GM06990 (cell line): ENCODE data around the gene POLA1.

Experiments
- DNase-seq: peaks from one replicate; pipeline ENCODE4 v3.0.0-alpha.2; 2011; ENCODE audit not compliant: insufficient read length; ENCODE audit errors: extremely low read depth
- H3K27me3 ChIP-seq: replicated peaks from 2 replicates; pipeline ENCODE4 v1.6.0; 2011; ENCODE audit warnings: low read length; ENCODE audit not compliant: control insufficient read depth, insufficient read depth
- H3K36me3 ChIP-seq: 2 replicates; pipeline ENCODE4 v1.5.1; 2011; ENCODE audit warnings: low read length; ENCODE audit not compliant: control insufficient read depth, insufficient read depth
- H3K4me3 ChIP-seq: replicated peaks from 2 replicates; pipeline ENCODE4 v1.5.1; 2011; ENCODE audit warnings: low read depth, mild to moderate bottlenecking, control low read depth, low read length
- CTCF ChIP-seq: IDR thresholded peaks from 2 replicates; pipeline ENCODE4 v1.5.1; 2011; ENCODE audit warnings: low read length, control low read depth, mild to moderate bottlenecking, inconsistent platforms; ENCODE audit not compliant: insufficient read depth, poor library complexity, severe bottlenecking

Gene POLA1

GRCh38 chrX:24870143-24870542 is 176.4 kb downstream of the POLA1 start:
- DNase-seq, result no peak
- TF ChIP-seq CTCF, result no peak

GRCh38 chrX:24874604-24875247 is 181.0 kb downstream of the POLA1 start:
- no peaks in the 10 kb centered on the region for H3K27me3 ChIP-seq
- no peak for DNase-seq
- no peaks in the 10 kb centered on the region for H3K36me3 ChIP-seq
- TF ChIP-seq CTCF, result no peak
- H3K4me3 ChIP-seq, result no peak overlapping the region

More at GRCh38 chrX:24870143-24870542, 176.4 kb downstream of the POLA1 start:
- Histone ChIP-seq H3K4me3 (no peak overlapping the region), H3K27me3 (no peaks in the 10 kb centered on the region), H3K36me3 (no peaks in the 10 kb centered on the region)

GRCh38 chrX:24876530-24877287 is 183.0 kb downstream of the POLA1 start:
- Histone ChIP-seq H3K4me3 (no peak overlapping the region), H3K36me3 (no peaks in the 10 kb centered on the region), H3K27me3 (no peaks in the 10 kb centered on the region)
- TF ChIP-seq CTCF, result no peak
- no peak for DNase-seq

GRCh38 chrX:24877288-24877664 is 183.6 kb downstream of the POLA1 start:
- TF ChIP-seq CTCF, result no peak
- H3K4me3 ChIP-seq, result no peak overlapping the region
- no peak for DNase-seq
- no peaks in the 10 kb centered on the region for H3K36me3 ChIP-seq
- no peaks in the 10 kb centered on the region for H3K27me3 ChIP-seq

- Histone ChIP-seq H3K36me3 (no peaks in the 10 kb centered on the region), H3K27me3 (no peaks in the 10 kb centered on the region)
- no peak for DNase-seq
Observed at GRCh38 chrX:24877854-24878650, 184.3 kb downstream of the POLA1 start.

More at GRCh38 chrX:24877854-24878650, 184.3 kb downstream of the POLA1 start:
- H3K4me3 ChIP-seq, result no peak overlapping the region
- no peak for TF ChIP-seq CTCF
